Testis (tissue), 3 donors: ENCODE measurements around the gene GPC6. TPM values are rescaled to one million over a fixed set of nuclear protein-coding genes. Genes with fewer than 3 reads are reported as not detected.

Experiments used
- DNase-seq: peaks from one replicate; pipeline ENCODE4 v3.0.0-alpha.2; 2019
- H3K27ac ChIP-seq, 2 donors: fragments of 200-600 bp; sonication (generic); one replicate each; pipeline ENCODE4 v1.5.1; 2019
- H3K27me3 ChIP-seq: fragments of 200-600 bp; sonication (generic); one replicate; pipeline ENCODE4 v1.5.1; 2019
- H3K36me3 ChIP-seq: fragments of 200-600 bp; sonication (generic); one replicate; pipeline ENCODE4 v1.5.1; 2017; ENCODE audit warnings: low read depth; ENCODE audit errors: missing control alignments
- H3K4me1 ChIP-seq: fragments of 200-600 bp; sonication (generic); one replicate; pipeline ENCODE4 v1.5.1; 2019
- H3K4me3 ChIP-seq, 2 donors: fragments of 200-600 bp; sonication (generic); one replicate each; pipeline ENCODE4 v1.5.1; 2017 to 2019
- H3K9me3 ChIP-seq: fragments of 200-600 bp; sonication (generic); one replicate; pipeline ENCODE4 v1.5.1; 2017
- POLR2A ChIP-seq: fragments of 450-650 bp; IDR thresholded peaks from one replicate; pipeline ENCODE4 v1.6.1; 2017; ENCODE audit warnings: antibody characterized with exemption, mild to moderate bottlenecking, moderate library complexity
- WGBS, 2 donors: methylation state at CpG; one replicate each; pipeline ENCODE4 v1.1.5; 2018; 5-methylcytosine and 5-hydroxymethylcytosine counted together
- intact Hi-C: fragments of 100-400 bp; cut with DNase I; formaldehyde crosslinking; loops from one replicate; pipeline ENCODE4 v1.15.1; 2023; ENCODE audit warnings: low total_unique reads
- polyA plus RNA-seq: library from polyadenylated mRNA; stranded (reverse); fragments of 350-450 nt; fragmentation: Illumina TruSeq; extraction: RNeasy Lipid Tissue Mini Kit (QIAGEN cat#74804); gene quantifications from one replicate; pipeline ENCODE4 v1.2.3, GENCODE V29; 2014; ENCODE audit warnings: low read depth, low replicate concordance; ENCODE audit not compliant: insufficient read depth
- total RNA-seq, 2 donors: library from RNA; depleted of rRNA; stranded (reverse); fragments of >200 nt; gene quantifications; one replicate each; pipeline ENCODE4 v1.2.3, GENCODE V29; 2016
- TF ChIP-seq, protein P1 (sequence below), 3 experiments: fragments of 450-650 bp in 2 of 3; fragments of 200-600 bp in 1 of 3; sonication (generic) in 1 of 3; IDR thresholded peaks; one replicate each; pipeline ENCODE4 v1.5.1; 2016 to 2019; ENCODE audit warnings: antibody characterized with exemption in 3 of 3, mild to moderate bottlenecking in 2 of 3, moderate library complexity in 1 of 3

The GPC6 gene
- total and polyA plus RNA-seq, 3 donors from 2014 or later = 2.2 to 6.9 (median 4.3) TPM

DNA sequence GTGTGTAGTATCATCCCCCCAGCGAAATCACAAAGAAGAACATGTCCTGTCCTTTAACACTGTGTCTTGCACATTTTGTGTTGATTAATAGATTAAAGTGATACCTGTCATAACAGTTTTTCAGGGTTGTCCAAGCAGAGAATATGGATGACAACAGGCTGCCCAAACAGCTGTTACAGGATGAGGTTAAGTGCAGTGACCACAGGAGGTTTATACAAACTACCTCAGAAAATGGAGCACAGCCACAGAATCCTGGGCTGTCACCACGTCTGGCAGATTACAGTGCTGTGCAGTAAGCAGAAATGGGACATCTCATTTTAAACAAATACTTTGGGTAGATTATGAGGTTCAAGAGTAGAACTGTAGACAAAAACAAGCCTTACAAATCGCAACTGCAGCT is 677.3 kb downstream of the GPC6 start:
- H3K27ac ChIP-seq = no peak overlapping the region
- no peaks in the 10 kb centered on the region for H3K4me1 ChIP-seq
- no peak overlapping the region for H3K4me3 ChIP-seq
- intact Hi-C loops = no loop called here
- no peaks in the 10 kb centered on the region for H3K27me3 ChIP-seq
- no peak for DNase-seq
- H3K9me3 ChIP-seq = no peaks in the 10 kb centered on the region
- no peaks in the 10 kb centered on the region for H3K36me3 ChIP-seq
- TF ChIP-seq, protein P1, sequence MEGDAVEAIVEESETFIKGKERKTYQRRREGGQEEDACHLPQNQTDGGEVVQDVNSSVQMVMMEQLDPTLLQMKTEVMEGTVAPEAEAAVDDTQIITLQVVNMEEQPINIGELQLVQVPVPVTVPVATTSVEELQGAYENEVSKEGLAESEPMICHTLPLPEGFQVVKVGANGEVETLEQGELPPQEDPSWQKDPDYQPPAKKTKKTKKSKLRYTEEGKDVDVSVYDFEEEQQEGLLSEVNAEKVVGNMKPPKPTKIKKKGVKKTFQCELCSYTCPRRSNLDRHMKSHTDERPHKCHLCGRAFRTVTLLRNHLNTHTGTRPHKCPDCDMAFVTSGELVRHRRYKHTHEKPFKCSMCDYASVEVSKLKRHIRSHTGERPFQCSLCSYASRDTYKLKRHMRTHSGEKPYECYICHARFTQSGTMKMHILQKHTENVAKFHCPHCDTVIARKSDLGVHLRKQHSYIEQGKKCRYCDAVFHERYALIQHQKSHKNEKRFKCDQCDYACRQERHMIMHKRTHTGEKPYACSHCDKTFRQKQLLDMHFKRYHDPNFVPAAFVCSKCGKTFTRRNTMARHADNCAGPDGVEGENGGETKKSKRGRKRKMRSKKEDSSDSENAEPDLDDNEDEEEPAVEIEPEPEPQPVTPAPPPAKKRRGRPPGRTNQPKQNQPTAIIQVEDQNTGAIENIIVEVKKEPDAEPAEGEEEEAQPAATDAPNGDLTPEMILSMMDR (IDR thresholded peaks at IDR 0.05) = no peak
- no peak for TF ChIP-seq POLR2A
- 76 to 89% methylated on average over 3 of the region's 3 CpGs for WGBS, 2 donors

DNA sequence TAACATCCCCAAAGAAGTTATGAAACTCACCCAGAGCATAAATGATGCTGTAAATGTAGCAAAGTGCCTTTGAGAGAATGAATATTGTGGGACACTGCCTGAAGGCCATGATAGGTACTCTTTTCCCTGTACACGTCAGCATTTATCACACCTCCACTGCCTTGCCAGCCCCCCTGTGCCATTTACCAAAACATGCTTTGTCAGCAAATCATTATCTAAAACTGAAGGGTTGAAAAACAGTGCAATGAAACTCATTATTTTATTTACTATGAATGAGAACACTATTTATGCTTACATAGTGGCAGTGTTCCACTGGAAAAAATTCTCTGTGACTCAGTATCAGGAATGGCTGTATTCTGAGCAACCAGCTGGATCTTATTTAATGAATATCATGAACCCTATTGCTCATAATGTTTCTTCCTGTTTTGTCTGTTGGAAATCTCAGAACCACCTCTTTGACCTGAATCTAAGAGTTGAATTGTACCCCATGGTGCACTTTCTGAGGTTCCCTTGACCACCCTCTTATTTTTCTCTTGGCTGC is 688.7 kb downstream of the GPC6 start:
- H3K4me3 ChIP-seq = no peak overlapping the region
- intact Hi-C loops = no loop called here
- no peaks in the 10 kb centered on the region for H3K36me3 ChIP-seq
- no peak for TF ChIP-seq POLR2A
- TF ChIP-seq, protein P1 (IDR thresholded peaks at IDR 0.05) = no peak
- no peak overlapping the region for H3K27ac ChIP-seq
- 47 to 78% methylated on average over 1 of the region's 1 CpG for WGBS, 2 donors
- no peaks in the 10 kb centered on the region for H3K4me1 ChIP-seq
- H3K27me3 ChIP-seq = no peaks in the 10 kb centered on the region
- no peak for DNase-seq
- no peaks in the 10 kb centered on the region for H3K9me3 ChIP-seq

DNA sequence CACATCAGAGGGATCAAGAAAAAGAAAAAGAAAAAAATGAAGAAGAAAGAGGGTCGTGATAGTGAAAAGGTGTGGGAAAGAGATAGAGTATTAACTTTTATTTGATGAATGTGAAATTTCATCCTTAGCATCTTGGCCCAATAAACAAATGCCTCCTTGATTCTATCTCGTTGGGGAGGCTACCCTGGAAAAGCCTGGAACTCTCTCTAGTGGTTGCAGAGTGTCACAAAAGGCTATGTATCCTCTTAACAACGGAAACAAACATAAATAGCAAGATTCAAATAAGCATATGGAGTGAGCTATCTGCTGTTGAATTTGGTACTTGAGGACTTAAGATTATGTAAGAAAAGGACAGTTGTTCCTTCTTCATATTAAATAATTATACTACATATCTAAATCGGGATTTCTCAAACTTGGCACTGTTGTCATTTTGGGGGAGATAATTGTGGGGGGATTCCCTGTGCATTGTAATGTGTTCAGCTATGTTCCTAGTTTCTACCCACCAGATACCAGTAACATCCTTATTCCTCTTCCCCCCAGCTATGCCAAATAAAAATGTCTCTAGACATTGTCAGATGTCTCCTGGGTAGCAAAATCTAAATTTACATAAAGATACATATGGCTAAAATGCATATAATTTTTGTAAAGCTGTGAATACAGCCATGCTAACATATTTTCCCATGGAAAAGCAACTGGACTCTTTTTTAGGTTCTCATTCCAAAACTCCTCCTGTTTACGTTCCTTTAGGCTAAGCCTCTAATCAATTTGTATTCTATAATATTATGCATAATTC is 695.7 kb downstream of the GPC6 start:
- DNase-seq = no peak
- TF ChIP-seq, protein P1 (IDR thresholded peaks at IDR 0.05) = no peak
- TF ChIP-seq POLR2A = no peak
- intact Hi-C loops = no loop called here
- WGBS, 2 donors = 83 to 84% methylated on average over 5 of the region's 5 CpGs
- no peak overlapping the region for H3K4me3 ChIP-seq
- H3K9me3 ChIP-seq = no peaks in the 10 kb centered on the region
- no peaks in the 10 kb centered on the region for H3K36me3 ChIP-seq
- no peak overlapping the region for H3K27ac ChIP-seq
- H3K4me1 ChIP-seq = no peaks in the 10 kb centered on the region
- no peaks in the 10 kb centered on the region for H3K27me3 ChIP-seq

DNA sequence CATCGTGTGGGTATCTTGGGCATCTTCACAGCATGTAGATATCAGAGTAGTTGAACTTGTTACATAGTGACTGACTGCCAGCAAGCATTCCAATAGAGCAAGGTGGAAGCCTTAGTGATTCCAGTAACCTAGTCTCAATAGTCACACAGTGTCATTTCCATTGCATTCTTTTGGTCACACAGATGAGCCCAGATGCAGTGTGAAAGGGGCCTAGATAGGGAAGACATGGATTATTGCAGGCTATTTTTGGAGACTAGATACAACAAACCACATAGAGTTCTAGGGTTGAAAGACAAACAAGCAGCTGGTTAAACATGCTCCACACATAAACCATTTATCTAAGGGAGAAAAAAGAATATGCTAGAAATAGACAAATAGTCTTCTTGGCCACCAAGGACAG is 699.4 kb downstream of the GPC6 start:
- DNase-seq = no peak
- H3K36me3 ChIP-seq = no peaks in the 10 kb centered on the region
- no peaks in the 10 kb centered on the region for H3K9me3 ChIP-seq
- intact Hi-C loops = no loop called here
- no peak overlapping the region for H3K4me3 ChIP-seq
- TF ChIP-seq, protein P1 (IDR thresholded peaks at IDR 0.05) = no peak
- TF ChIP-seq POLR2A = no peak
- no peaks in the 10 kb centered on the region for H3K27me3 ChIP-seq
- no peaks in the 10 kb centered on the region for H3K4me1 ChIP-seq
- 71 to 80% methylated on average over 1 of the region's 1 CpG for whole genome bisulfite sequencing, 2 donors
- H3K27ac ChIP-seq = no peak overlapping the region

DNA sequence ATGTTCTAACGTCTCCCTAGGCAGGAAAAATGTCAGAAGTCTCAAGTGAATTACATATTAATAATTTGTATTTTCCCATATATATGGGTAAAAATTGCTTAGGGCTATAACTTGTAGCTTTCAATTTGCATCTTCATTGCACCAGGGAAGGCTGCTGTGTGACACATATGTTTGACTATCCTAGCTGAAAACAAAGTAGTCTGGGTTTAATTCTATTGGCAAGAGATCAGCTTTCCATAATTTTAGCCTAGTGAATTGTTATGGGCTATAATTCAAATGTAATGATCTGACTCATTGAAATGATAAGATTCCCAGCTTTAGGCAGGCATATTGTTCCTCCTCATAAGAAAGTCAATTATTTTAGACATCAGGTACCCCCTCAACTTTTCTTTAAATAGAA is 699.8 kb downstream of the GPC6 start:
- Histone ChIP-seq H3K4me3 (no peak overlapping the region), H3K27me3 (no peaks in the 10 kb centered on the region), H3K27ac (no peak overlapping the region), H3K36me3 (no peaks in the 10 kb centered on the region), H3K9me3 (no peaks in the 10 kb centered on the region), H3K4me1 (no peaks in the 10 kb centered on the region)
- intact Hi-C loops = no loop called here
- WGBS, 2 donors = 74 to 78% methylated on average over 1 of the region's 1 CpG
- no peak for DNase-seq
- TF ChIP-seq POLR2A = no peak
- TF ChIP-seq, protein P1 (IDR thresholded peaks at IDR 0.05) = no peak
